Activated CD4-positive, alpha-beta T cell treated with anti-CD3 and anti-CD28 coated beads, Interleukin-2, amount 50 U/mL, for 1 hour (primary cell): Measurements from ENCODE around the gene UAP1L1.

Experiments
- DNase-seq: peaks from one replicate; pipeline ENCODE4 v3.0.0-alpha.2; 2020

UAP1L1 gene

GRCh38 chr9:137042751-137043727 lies 34.3 kb upstream of the UAP1L1 start:
- no peak for DNase-seq

DNA sequence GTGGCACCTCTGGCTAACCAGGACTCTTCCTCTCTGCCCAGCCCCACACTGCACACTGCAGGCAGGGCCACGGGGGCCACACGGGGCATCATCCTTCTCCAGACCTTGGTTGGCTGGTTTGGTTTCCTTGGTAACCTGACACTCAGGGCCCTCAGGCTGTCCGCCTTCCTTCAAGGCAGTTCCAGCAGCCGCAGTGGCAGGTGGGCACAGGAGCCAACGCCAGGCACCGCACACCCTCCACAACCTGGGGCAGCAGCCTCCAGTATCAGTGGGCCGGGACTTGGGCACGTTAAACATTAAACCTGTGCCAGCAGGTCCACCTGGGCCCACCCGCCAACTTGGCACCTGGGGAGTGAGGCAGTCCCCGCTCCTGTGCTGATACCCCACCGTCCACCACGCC lies 33.3 kb upstream of the UAP1L1 start:
- no peak for DNase-seq

- no peak for DNase-seq
Observed at GRCh38 chr9:137044502-137045177, 32.7 kb upstream of the UAP1L1 start.

DNA sequence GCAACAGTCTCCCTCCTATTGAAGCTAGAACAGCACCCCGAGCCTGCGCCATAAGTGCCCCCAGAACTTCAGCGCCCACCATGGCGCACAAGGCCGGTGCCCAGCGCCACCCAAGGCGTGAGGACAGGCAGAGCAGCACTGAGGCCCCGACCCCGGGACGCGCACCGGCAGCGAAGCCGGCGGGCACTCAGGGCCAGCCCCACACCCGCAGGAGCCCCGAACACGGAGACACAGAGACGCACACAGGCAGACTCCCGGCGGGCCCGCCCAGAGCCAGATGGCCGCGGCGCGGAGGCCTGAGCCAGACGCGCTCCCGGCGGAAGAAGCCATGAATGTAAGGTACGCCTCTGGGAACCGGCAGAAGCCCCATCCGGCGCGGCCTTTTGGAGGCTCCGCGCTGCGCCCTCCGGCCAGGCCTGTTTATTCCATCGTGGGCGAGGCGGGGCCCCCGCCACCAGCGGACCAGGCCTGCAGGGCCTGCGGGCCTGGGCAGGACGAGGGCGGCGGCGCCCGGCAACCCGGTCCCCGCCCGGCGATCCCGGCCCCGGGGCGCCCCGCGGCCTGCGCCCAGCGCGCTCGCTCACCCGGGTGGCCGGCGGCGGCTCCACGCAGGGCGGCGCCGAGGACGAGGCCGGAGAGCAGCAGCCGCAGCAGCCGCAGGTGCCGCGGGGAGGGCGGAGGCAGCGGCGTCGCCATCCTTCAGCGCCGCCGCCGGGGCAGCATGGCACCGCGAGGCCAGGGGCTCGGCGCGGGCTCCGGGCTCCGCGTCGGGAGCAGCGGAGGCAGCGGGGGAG lies 31.8 kb upstream of the UAP1L1 start:
- no peak for DNase-seq

GRCh38 chr9:137046088-137046787 lies 31.1 kb upstream of the UAP1L1 start, which contains the start of gene NPDC1:
TSS of gene NPDC1 (minus strand) at chr9:137046177. CDS start at chr9:137045989, 188 bp downstream.
- DNase-seq: peak; percentile 82

- no peak for DNase-seq
Observed at GRCh38 chr9:137048655-137049543, 28.4 kb upstream of the UAP1L1 start.

DNA sequence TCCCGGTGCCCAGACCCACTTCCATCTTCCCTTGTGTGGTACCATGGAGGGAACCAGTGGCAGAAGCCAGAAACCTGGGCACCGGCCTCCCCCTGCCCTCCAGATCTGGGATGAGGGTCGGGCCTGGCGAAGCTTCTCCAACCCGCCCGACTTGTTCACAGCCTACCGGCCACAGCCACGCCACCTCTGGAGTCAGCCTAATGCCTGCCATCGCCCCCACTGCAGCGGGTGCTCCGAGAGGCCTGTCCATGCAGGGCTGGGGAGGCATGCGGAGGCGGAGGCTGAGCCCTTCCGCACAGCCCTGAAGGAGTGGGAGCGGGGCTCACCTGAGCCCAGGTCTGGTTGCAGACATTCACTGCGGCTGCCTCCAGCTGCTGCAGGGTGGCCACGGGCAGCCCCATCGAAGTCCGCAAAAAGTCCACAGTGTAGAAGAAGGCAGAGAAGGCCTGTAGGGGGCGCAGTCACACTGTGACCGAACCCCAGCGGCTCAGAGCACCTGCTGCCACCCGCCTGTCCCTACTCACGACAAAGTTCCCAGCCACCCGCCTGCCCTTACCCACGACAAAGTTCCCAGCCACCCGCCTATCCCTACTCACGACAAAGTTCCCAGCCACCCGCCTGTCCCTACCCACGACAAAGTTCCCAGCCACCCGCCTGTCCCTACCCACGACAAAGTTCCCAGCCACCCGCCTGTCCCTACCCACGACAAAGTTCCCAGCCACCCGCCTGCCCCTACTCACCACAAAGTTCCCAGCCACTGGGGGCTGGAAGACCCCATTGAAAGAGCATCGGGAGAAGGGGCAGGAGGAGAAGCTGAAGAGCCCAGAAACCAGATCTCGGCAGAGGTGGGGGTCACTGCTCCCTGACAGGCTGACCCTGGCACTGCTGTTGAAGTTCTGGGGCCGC lies 27.5 kb upstream of the UAP1L1 start:
- peak; percentile 58 for DNase-seq

DNA sequence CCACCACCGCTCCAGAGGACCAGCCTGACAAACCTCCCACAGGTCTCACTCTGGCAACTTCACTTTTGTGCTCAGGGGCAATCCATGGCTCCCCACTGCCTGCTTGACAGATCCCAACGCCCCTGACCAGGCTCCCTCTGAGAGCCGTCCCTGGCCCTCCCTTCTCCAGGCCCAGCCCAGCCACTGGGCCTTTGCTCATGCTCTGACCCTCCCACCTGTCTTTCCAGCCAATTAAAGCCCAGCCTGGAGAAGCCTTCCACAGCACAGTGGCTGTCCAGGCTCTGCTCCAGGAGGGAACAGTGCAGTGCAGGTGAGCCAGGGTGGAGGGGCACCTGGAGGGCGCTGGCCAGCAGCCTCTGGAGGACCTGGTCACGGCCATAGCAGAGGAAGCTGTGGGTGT lies 26.7 kb upstream of the UAP1L1 start:
- no peak for DNase-seq

GRCh38 chr9:137051145-137051724 lies 26.1 kb upstream of the UAP1L1 start:
- no peak for DNase-seq

DNA sequence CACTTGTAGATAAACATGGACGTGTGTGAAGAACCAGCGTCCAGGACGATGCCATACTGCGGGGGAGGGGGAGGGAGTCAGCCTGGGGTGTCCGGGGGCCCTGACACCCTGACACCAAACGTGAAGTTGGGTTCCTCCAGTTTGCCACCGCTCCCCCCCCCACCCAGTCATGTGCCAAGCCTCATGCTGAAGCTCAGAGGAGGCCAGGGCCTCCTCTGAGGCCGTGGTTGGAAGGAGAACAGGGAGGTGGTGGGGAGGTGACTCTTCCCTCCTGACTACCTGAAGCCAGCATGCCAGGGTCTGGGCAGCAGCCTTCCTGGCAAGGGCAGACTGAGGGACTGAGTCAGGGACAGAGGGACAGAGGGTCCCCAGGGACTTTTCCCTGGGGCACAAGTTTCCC lies 25.0 kb upstream of the UAP1L1 start:
- DNase-seq: no peak

DNA sequence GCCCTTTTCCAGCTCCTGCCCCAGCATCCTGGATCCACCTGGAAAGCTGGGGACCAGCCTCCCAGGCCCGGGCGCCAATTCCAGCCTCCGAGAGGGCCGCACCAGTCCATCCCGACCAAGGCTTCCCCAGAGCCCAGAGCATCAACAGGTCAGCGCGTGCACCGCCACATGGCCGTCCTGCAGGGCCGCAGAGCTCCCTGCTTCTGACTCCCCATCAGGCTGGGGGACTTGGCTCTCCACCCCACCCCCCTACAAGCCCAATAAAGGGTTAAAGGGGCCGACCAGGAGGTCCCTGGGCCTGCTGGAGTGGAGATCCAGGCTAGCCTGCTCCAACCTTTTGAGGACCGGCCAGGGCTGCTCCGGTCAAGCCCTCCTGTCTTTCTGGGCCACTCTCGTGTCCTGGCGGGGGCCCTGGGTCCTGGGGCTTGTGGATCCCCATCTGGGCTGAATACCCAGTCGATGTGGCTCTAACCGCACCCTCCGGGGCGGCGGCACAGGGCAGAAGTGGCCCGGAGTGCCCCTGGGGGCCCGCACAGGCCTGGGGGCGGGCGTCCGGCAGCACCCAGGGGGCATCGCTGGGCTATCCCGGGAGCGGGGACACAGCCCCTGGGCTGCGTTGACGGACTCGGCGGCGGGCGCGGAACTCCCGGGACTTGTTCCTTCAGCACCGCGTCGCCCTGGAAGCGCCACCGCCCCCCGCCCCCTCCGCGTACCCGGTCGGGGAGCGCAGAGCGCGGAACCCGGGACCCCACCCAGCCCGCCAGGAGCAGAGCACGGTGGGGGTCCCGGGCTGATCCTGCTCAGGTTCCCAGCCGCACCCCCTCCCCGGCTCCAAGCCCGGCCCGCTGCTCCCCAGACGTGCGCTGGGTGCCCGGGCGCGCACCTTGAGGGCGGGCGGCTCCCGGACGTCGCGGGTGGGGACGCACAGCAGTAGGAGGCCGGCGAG lies 24.0 kb upstream of the UAP1L1 start:
- no peak for DNase-seq

DNA sequence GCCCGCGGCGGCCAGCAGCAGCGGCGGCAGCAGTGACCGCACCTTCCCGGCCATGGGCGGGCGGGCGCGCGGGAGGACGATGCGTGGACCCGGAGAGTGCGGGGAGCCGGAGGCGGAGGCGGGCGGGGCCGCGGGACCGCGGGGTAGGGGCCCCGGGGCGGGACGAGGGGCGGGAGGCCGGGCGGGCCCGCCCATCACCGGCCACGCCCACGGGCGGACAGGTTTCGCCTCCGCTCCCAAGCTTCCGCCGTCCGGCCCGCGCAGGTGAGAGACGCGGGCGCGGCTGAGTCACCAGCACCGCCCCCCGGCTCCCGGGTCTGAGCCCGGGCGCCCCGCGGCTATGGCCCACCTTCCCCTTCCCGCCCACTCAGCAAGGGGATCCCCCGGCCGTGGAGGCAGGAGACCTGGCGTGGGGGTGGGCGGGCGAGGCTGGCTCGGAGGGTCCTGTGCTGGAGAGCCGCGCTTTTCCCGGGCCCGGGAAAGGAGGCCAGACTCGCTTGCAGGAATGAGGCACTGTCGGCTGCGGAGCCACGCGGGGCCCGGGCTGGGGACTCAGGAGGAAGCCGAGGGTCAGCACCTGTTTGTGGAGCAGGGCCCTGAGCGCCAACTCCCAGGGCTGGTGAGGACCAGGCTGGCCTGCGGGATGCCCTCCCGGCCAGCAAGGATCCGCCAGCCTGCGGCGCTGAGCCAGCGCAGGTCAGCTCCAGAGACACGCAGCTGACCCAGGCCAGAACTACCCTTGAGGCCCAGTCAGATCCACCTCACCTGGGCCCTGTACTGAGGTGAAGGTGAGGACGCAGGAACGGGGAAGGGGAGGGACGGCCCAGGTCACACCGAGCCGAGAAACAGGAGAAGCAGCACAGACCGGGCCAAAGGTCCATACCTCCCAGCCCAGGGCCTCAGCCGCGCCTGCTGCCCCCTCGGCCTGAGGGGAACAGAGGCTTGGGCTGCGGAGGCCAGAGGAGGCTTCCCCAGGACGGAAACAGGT lies 23.1 kb upstream of the UAP1L1 start, which contains the start of gene ENTPD2:
Gene ENTPD2, minus strand, starts transcription at position 118 of the 988 bp plus-strand sequence. Its CDS starts 64 bp downstream, at position 54.
- DNase-seq: peak; percentile 33

DNA sequence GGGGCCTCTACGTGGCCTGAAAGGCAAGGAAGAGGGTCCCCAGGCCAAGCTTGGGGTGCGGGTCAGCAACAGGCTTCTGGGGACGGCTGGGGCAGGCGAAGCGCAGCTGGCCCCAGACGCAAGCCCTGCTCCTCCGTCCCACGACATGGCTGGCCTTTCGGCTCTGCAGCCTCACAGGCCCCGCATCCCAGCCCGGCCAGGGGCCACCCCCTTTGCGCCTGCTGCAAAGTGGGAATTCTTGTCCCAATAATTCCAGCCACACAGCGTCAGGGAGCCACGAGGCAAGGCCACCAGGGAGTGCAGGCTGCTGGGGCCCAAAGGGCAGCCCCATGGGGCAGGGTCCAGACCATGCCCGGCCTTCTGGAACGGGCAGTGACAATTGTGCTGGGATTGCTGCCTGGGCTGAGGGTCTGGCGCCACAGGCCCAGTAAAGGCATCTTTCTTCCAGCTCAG lies 22.4 kb upstream of the UAP1L1 start:
- DNase-seq: no peak

DNA sequence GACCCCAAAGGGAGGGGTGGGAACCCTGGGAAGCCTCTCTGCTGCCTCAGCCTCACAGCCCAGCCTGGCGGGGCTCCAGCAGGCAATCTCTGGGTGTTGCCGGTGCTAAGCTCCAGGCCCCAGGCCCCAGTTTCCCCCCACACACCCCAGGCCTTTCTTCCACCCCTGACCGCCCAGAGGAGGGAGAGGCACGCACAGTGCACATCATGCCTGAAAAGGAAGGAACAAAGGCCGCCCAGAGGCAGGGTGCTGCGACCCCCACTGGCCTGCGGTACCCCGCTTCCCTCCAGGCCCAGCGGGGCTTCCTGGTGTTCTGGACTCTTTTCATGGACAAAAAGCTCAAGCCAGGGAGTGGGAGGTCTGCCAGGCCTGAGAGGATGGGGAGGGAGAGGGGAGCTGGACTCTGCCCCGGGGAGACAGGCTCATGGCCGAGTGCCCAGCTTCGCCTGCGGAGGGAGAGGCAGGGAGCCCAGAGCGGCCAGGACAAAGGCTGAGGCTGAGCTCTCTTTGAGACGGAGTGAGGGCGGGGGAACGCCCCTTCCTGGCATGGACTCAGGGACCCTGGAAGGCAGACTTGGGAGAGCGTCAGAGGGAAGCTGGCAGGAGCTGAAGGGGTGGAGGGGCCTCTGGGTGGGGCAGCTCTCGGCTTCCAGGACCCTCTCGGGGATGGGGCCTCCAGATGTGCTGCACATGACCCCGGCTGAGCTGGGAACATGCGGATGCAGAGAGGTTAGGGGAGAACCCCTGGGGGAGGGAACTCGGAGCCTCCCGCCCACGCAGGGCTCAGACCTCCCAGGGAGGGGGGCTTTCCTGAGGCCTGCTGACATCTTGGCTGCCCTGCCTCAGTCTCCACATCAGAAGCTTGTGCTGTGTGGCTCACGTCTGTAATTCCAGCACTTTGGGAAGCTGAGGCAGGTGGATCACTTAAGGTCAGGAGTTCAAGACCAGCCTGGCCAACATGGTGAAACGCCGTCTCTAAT lies 21.6 kb upstream of the UAP1L1 start:
- no peak for DNase-seq

GRCh38 chr9:137056739-137057415 lies 20.4 kb upstream of the UAP1L1 start:
- DNase-seq: no peak
